HG03066 (cell line): ENCODE measurements around the gene ACAD10.
"Not testable (repeated sequence)": the region's sequence is repeated elsewhere in the genome, so short reads cannot be mapped to it uniquely, and the experiment has no call there.

ENCODE experiments used
- ATAC-seq: cut with Tn5 transposase; IDR thresholded peaks from one replicate; pipeline ENCODE4 v1.9.1; 2021; ENCODE audit warnings: low read depth; ENCODE audit not compliant: unreplicated experiment

The ACAD10 gene

DNA sequence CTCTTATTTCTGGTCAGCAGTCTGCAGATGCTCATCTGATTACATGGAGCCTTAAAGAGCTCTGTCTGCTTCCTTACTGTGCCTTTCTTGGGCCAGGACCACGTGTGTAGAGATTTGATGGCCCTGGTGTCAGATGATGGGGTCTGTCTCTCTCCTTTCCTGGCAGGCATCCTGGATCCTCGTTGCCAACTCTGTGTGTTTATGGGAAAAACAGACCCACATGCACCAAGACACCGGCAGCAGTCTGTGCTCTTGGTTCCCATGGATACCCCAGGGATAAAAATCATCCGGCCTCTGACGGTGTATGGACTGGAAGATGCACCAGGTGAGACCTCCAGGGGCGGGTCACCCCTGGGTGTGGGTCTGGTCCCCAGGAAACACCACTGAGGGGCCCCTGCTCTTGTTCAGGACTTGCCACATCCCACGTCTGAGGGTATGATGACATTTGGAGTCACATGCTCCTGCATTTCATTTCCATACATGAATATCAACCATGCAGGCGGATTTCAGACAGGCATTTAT is 62.4 kb downstream of the ACAD10 start:
- ATAC-seq, result no peak

DNA sequence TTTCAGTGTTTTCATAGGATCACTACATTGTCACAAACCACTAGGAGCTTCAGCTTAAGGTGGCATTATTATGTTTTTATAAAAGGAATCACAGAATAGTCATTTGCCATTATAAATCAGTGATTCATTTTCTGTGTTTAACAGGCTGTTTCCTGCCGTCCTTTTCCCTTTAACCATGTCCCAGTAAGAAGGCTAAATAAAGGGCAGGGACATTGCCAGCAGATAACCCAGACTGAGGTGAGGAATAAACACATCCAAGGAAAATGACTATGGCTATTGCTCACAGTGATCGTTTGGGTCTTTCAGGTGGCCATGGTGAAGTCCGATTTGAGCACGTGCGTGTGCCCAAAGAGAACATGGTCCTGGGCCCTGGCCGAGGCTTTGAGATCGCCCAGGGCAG is 63.0 kb downstream of the ACAD10 start:
- no peak for ATAC-seq

DNA sequence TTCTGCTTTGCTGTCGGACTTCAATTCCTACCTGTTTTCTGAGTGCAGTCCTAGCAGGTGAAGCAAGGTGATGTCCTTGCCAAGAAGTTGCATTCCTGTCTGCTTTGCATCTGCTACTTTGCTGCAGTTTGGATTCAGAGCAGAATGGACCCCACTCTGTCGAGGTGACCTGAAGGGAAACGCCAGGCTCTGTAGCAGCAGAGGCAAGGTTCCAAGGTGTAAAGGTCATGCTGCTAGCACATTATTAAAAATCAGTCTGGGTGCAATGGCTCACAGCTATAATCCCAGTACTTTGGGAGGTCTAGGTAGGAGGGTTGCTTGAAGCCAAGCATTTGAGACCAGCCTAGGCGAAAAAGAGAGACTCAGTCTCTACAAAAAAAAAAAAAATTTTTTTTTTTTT is 63.5 kb downstream of the ACAD10 start:
- no peak for ATAC-seq

DNA sequence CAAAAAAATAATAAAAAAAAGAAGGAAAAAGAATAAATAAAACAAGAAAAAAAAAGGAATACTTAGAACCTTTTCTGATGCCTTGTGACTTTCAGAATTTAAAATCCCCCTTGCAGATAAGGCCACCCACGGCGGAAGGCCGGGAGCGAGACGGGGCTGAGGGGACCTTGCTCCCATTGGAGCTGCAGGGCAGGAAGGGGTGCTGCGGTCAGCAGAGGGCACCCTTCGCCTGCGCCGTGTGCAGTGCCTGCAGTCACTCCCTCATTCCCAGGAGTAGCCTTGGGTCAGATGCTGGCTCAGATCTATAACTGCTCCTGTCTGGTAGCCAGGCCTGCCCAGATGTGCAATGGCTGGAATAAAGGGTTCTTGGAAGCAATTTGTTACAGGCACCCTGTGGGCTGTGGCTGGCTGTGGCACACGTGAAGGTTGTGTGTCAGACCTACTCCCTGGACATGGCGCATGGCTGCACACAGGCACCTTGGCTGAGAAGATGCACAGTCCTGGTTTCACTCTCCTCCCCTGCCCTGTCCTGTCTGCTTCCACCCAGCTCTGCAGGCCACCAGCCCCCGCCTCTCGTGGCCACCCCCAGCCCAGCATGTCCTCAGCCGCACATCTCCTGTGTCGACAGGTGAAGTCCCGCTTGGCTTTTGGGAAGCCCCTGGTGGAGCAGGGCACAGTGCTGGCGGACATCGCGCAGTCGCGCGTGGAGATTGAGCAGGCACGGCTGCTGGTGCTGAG is 67.5 kb downstream of the ACAD10 start:
- no peak for ATAC-seq

DNA sequence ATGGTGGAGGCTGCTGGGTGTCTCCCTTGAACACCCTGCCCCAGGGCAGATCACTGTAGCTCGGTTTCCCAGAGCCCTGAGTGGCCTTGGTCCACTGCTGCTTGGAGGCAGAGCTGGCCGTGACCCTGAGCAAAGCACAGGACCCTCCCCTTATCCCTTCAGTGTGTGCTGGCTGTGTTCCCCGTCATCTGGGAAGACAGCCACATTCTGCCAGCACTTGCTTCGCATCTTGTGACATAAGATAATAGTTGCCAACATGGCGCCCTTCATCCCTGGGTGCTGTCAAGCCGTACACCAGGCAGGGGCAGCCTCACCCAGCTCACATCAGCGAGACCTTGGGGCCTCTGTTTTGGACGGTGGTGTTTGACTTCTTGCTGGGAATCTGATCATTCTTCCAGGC is 68.8 kb downstream of the ACAD10 start:
- no peak for ATAC-seq

DNA sequence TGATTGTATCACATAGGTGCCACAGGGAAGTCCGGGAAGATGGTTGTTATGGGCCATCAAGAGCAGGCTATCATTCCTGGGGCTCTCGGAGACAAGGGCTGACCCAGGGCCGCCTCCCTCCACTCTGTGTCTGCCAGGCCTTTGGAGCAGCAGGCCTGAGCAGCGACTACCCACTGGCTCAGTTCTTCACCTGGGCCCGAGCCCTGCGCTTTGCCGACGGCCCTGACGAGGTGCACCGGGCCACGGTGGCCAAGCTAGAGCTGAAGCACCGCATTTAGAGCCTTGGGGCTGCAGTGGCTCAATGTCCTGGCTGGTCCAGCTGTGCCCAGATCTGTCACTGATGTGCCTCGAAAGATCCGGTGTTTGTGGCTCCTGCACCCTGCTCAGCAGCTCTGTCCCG is 70.3 kb downstream of the ACAD10 start:
- no peak for ATAC-seq

DNA sequence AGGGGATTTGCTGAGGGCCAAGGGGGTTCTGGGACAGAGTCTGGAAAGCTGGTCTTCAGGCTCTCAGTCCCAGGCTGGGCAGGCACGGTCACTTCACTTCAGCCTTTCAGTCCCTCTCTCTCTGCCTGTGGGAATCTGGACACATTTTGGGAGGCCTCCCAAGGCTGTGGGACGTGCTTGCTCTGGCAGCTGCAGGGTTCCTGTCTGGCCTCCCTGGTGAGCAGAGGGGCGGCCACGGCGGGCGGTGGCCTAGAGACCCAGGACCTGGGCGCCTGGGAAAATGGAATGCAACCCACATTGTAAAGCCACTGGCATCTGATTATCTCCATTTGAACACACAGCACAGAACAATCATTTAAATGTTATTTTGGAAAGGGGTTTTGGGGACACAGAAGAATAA is 70.8 kb downstream of the ACAD10 start:
- no peak for ATAC-seq

DNA sequence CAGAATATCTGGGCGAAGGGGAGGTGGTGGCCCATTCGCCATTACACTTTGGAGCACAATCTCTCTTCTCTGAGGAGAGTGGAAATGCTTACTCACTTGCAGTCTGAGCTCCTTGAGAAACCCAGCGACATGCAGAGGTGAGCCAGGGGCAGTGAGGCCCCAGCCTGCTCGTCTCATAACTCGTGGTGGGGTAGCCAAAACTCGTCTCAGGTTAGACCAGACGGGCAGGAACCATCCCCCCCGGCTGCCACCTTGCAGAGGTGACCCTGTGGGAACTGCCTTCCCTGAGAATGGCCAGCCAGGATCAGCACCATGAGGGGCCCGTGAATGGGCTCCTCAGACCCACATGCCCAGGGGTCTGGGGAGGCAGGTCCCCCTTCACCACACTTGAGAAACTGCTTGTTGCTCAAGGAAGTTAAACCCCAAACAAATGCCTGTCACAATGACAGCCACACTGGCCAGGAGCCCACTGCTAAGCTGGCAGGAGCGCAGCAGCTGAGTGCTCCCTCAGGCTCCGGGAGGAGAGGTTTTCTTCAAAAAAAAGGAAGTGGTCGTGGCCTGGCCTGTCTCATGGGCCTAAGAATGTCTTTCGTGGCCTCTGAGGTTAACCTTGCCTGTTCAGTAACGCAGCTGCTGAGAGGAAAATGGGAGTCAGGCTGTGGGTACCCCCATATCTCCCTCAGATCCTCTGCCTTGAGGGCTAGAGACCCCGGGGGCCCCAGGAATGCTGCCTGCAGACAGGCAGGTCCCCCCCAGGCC is 71.7 kb downstream of the ACAD10 start:
- ATAC-seq, result no peak

DNA sequence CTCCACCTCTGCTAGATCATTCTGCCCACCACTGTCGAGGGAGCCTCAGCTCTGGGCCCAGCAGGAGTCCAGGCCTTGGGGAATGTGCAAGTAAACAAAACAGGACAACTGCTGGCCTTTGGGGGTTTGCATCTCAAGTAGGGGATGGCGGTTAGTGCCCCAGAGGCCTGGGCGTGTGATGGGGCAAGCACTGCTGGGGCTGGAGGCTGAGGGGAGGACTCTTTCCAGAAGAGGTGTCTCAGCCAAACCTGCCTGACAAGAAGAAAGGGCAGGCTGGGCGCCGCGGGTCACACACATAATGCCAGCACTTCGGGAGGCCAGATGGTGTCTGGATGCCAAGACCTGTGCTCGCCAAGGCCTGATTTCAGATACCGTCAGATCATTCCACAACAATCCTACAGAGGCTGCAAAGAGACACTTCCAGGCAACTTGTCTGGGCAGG is 72.3 kb downstream of the ACAD10 start:
- ATAC-seq, result no peak

DNA sequence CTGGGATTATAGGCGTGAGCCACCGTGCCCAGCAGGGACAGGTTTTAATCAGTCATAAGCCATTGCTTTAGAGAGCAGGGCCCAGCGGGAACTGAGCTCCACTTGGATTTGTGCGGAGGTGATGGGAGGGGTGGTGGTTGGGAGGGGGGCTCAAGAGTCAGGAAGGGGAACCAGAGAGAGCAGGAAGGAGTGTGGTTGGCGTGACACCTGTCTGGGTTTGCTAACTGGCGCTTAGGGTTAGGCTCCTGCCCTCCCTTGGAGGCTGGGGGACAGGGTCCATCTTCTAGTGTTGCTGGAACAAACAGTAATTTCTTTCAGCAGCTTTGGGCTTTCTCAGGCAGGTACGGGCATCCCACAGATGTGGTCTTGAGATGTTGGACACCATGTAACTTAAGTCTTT is 73.4 kb downstream of the ACAD10 start:
- no peak for ATAC-seq

DNA sequence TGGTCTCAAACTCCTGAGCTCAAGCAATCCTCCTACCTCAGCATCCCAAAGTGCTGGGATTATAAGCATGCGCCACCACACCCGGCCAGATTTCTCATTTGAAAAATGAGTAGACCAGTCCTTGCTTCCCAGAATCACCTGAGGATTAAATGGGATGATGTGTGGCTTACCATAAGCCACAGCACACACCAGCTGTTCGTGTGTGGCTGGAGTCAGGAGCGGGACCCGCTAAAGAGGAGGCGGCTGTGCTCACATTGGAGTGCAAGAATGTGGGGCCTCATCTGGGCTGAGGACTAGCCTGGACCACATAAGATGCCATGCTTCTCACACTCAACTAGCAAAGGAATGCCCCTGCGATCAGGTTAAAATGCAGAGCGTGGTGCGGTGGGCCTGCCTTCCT is 74.1 kb downstream of the ACAD10 start:
- ATAC-seq, result no peak

DNA sequence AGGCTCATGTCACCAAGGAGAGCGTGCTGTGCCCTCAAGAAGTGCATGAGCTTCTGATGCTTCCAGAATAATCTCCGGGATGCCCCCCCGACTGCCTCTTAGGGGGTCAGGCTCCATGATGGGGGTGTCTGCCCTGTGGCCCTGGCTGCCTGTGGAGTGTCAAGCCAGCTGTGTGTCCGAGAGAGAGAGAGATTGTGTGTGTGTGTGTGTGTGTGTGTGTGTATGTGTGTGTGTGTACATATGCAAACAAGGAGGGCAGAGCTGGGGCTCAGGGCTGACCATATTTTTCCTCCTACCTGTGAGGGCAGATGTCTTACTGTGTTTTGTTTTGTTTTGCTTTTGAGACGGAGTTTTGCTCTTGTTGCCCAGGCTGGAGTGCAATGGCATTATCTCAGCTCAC is 75.2 kb downstream of the ACAD10 start:
- ATAC-seq, result no peak

DNA sequence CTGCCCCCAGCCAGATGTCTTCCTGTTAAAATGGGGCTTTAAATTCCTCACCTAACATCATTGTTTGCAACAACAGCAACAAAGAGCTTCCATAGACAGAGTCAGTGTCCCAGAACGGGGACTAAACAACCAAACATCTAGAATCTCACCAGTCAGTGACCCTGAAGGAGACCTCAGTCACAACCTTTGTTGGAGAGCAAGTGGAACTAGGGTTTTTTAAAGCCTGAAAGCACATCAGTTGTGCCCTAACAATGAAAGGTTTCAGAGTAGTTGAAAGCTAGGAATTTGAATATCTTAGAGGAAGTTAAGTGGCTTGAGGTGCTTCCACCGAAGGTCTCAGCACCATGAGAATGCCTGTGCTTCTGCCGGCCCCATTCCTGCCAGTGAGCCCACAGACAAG is 75.9 kb downstream of the ACAD10 start:
- no peak for ATAC-seq

DNA sequence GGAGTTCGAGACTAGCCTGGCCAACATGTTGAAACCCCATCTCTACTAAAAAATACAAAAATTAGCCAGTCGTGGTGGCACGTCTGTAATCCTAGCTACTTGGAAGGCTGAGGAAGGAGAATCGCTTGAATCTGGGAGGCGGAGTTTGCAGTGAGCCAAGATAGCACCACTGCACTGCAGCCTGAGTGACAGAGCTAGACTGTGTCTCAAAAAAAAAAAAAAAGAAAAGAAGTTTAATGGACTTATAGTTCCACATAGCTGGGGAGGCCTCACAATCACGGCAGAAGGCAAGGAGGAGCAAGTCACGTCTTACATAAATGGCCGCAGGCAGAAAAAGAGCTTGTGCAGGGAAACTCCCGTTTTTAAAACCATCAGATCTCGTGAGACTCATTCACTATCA is 77.7 kb downstream of the ACAD10 start:
- not testable (repeated sequence) for ATAC-seq

DNA sequence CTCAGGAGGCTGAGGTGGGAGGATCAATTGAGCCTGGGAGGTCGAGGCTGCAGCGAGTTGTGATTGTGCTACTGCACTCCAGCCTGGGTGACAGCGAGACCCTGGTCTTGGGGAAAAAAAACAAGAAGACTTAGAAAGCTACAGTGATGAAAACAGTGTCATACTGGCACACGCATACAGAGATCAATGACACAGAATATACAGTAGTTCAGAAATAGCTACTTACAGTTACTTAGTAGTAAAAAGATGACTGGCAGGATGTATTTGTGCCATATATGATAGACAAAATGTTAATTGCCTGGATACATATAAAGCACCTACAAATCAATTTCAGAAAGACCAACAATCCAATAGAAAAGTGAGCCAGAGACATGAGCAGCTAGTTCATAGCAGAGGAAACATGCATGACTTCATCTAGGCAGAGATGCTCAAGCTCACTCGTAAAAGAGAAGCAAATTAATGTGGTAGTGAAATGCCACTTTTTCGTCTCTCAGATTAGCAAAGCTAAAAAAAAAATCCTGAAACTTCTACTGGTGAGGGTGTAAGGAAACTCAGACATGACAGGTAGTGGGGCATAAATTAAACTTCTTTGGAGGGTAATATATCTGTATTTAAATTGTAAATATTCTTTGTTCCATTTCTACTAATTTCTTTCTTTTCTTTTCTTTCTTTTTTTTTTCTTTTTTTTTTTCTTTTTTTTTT is 78.4 kb downstream of the ACAD10 start:
- no peak for ATAC-seq

DNA sequence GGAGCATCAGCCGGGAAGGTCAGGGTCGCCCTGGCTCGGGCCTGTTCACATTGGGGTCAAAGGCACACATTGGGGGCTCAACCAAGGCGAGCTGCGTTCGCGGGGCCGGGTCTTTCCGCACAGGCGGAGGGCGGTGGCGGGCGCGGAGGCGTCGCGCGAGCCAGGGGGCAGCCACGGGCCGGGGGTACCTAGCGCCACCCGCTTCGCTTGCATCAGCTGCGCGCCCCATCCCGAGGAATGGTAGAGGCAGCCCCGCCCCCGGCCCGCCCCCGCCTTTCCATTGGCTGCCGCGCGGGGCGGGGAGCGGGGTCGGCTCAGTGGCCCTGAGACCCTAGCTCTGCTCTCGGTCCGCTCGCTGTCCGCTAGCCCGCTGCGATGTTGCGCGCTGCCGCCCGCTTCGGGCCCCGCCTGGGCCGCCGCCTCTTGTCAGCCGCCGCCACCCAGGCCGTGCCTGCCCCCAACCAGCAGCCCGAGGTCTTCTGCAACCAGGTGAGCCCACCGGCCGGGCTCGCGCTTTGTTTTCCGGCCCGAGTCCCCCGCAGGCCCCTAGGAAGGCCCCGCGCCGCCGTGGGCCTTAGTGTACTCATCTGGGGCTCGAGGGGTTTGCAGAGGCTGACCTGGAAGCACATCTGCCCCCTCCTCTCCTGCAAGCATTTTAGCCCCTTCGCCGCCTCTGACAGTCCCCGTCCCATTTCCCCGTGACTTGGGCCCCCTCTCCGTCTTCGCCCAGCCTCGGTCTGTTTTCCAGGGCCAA is 80.9 kb downstream of the ACAD10 start, which contains the start of gene ALDH2:
Gene ALDH2 (plus strand): TSS at position 326 of the 754 bp plus-strand sequence. CDS start 50 bp downstream, at position 376.
- ATAC-seq, result no peak

DNA sequence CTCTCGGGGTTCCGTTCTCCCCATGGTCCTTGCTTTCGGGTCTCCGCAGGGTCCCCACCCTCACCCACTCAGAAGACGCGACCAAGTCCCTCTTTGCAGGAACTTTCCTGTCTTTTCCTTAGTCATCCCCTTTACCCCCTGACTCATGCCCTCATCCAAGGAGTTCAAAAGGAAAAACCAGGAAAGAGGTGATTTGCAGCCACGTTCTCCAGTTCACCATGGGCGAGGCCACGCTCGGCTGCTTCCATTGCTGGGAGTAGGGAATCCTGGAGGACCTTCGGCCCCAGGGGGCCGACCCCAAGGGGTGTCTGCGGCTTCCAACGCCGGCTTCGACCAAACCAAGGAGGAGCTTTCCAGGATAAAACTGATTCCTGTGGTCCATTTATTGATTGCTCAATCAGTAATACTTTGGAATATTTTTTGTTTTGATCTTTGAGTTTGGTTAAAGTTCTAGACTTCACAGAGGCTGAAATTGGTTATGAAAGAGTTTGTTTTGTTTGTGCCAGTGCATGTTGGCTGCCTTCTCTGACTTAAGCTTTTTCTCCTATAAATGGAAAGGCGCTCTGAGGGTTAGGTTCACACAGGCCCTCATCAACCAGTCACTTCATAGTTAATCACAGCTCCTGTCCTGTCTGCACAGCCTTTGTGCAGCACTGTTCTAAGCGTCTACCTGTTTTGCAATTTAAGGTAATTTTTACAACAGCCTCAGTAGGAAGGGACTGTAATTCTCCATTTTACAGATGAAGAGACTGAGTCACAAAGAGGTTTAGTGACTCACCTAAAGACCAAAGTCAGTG is 81.7 kb downstream of the ACAD10 start:
- ATAC-seq, result no peak

DNA sequence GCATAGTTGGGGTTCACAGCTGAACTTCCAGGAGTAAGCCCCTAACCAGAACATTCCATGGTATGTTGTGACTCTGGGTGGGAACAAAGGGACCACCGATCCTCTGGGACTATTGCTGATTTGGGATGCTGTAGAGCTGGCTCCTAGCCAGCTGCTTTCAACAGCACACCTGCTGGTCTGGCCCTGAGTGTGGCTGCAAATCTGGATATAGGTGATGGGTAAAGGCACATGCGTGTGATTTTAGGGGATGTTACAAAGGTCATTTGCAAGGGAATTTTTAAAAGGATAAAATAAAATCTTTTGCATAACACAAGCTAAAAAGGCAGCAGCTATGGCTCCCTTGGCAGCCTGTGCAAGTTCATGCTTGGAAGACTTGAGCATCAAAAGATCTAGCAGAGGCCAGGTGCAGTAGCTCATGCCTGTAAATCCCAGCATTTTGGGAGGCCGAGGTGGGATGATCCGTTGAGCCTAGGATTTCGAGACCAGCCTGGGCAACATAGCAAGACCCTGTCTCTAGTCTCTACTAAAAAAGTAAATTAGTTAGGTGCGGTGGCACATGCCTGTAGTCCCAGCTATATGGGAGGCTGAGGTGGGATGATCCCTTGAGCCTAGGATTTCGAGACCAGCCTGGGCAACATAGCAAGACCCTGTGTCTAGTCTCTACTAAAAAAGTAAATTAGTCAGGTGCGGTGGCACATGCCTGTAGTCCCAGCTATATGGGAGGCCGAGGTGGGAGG is 82.5 kb downstream of the ACAD10 start:
- no peak for ATAC-seq

DNA sequence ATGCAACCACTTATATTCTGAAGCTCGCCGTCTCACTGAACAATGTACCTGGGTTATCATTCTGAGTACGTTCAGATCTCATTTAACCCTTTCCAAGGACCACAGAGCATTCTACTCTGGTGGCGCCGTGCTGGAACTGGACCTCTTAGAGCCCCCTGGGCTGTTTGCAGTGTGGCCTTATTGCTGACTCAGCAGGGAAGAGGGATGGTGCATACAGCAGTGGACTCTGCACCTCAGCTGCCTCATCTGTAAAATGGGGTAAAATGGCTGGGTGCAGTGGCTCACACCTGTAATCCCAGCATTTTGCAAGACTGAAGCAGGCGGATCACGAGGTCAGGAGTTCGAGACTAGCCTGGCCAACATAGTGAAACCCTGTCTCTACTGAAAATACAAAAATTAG is 83.7 kb downstream of the ACAD10 start:
- ATAC-seq, result no peak
